HepG2 (cell line): ENCODE measurements around the gene CTDSP2. TPM values are rescaled to one million over a fixed set of nuclear protein-coding genes. Genes with fewer than 3 reads are reported as not detected.

ENCODE experiments used
- ATAC-seq: fragments of 200-7000 bp; cut with Tn5 transposase; 3 replicates; pipeline ENCODE4 v1.9.1; 2020; ENCODE audit warnings: mild to moderate bottlenecking, moderate library complexity
- BruUV-seq: library from RNA; stranded (reverse); fragments of 400-500 nt; replicated peaks from 2 replicates; lab custom pipeline; 2021; lab: Mats Ljungman, UMichigan
- CTCF ChIA-PET: fragments of 300-600 bp; formaldehyde crosslinking; extraction: SDS; loops from one replicate; lab custom pipeline; 2021; ENCODE audit warnings: low total read pairs, inconsistent platforms, low intra/inter-chr PET ratio; lab: Yijun Ruan, JAX
- POLR2A ChIA-PET: fragments of 350-600 bp; sonication (Branson Sonifier 250); formaldehyde crosslinking; loops from one replicate; lab custom pipeline; 2020; ENCODE audit warnings: antibody characterized with exemption, inconsistent platforms; lab: Yijun Ruan, JAX
- DNase-seq: peaks from one replicate; pipeline ENCODE4 v3.0.0-alpha.2; 2015; ENCODE audit warnings: low spot score
- FAIRE-seq: peaks from 3 replicates; lab custom pipeline; 2011; peaks lifted over from hg19 to GRCh38; lab: Jason Lieb, UNC
- H2AFZ ChIP-seq: one replicate; pipeline ENCODE4 v1.6.1; 2011; ENCODE audit warnings: low read length, inconsistent platforms
- H3K27ac ChIP-seq: fragments of 300-600 bp; 3 replicates; pipeline ENCODE4 v1.8.0; 2011; ENCODE audit warnings: mixed run types, mild to moderate bottlenecking, mixed read lengths, low read length, inconsistent platforms; ENCODE audit not compliant: insufficient read depth; ENCODE audit errors: extremely low read length
- H3K27me3 ChIP-seq, 2 experiments: fragments of 200-600 bp in 1 of 2; 2 replicates in 1 of 2; 3 replicates in 1 of 2; pipeline versions ENCODE4 v1.6.0 to v1.8.0; 2011; ENCODE audit warnings: low read length in 2 of 2, mild to moderate bottlenecking in 2 of 2, moderate library complexity in 2 of 2, inconsistent platforms in 1 of 2; ENCODE audit not compliant: insufficient read depth in 2 of 2, control insufficient read depth in 1 of 2
- H3K36me3 ChIP-seq, 2 experiments: fragments of 200-600 bp in 1 of 2; replicated peaks in 1 of 2; 2 replicates in 1 of 2; 3 replicates in 1 of 2; pipeline versions ENCODE4 v1.5.1 to v1.8.0; 2011; ENCODE audit warnings: low read length in 2 of 2, inconsistent platforms in 1 of 2; ENCODE audit not compliant: insufficient read depth in 2 of 2, control insufficient read depth in 1 of 2
- H3K4me1 ChIP-seq: 2 replicates; pipeline ENCODE4 v1.5.1; 2012; ENCODE audit warnings: low read length, inconsistent platforms; ENCODE audit not compliant: insufficient read depth
- H3K4me2 ChIP-seq: 2 replicates; pipeline ENCODE4 v1.6.0; 2011; ENCODE audit warnings: low read depth, low read length, inconsistent platforms
- H3K4me3 ChIP-seq, 3 experiments: fragments of 200-600 bp in 1 of 3; sonication (generic), shearing (Covaris generic) in 1 of 3; replicated peaks in 1 of 3; 2 replicates each; pipeline ENCODE4 v1.5.1; 2011 to 2016; ENCODE audit warnings: low read length in 3 of 3, inconsistent platforms in 2 of 3, low read depth in 2 of 3, mild to moderate bottlenecking in 2 of 3, control low read depth in 1 of 3, mixed read lengths in 1 of 3; ENCODE audit not compliant: insufficient read depth in 1 of 3
- H3K79me2 ChIP-seq: one replicate; pipeline ENCODE4 v1.6.1; 2011; ENCODE audit warnings: low read length, inconsistent platforms; ENCODE audit not compliant: insufficient read depth
- H3K9ac ChIP-seq: 2 replicates; pipeline ENCODE4 v1.6.0; 2011; ENCODE audit warnings: mild to moderate bottlenecking, low read depth, low read length, inconsistent platforms; ENCODE audit not compliant: insufficient read depth
- H3K9me3 ChIP-seq: 2 replicates; pipeline ENCODE4 v1.5.1; 2012; ENCODE audit warnings: mild to moderate bottlenecking, low read length
- H4K20me1 ChIP-seq: 2 replicates; pipeline ENCODE4 v1.6.0; 2011; ENCODE audit warnings: inconsistent platforms, mild to moderate bottlenecking, low read length, moderate library complexity; ENCODE audit not compliant: insufficient read depth
- AFF4 ChIP-seq: sonication (generic); formaldehyde crosslinking; IDR thresholded peaks from 2 replicates; pipeline ENCODE4 v1.4.0; 2020; ENCODE audit warnings: missing genetic modification reagents
- EP300 ChIP-seq, 3 experiments: sonication (generic) in 1 of 3; formaldehyde crosslinking in 1 of 3; IDR thresholded peaks; 2 replicates each; pipeline versions ENCODE4 v1.5.1 to v1.6.1; 2011 to 2020; ENCODE audit warnings: low read depth in 2 of 3, low read length in 2 of 3, borderline replicate concordance in 1 of 3, improper control_type of control experiment in 1 of 3, mild to moderate bottlenecking in 1 of 3, missing genetic modification reagents in 1 of 3, moderate library complexity in 1 of 3
- FOSL1 ChIP-seq: sonication (generic); formaldehyde crosslinking; IDR thresholded peaks from 2 replicates; pipeline ENCODE4 v1.9.0; 2021; ENCODE audit warnings: missing genetic modification reagents, borderline replicate concordance
- HMGA1 ChIP-seq: sonication (generic); formaldehyde crosslinking; conservative IDR thresholded peaks from 2 replicates; pipeline ENCODE4 v1.4.0; 2020; ENCODE audit warnings: missing genetic modification reagents
- SALL1 ChIP-seq: sonication (generic); formaldehyde crosslinking; IDR thresholded peaks from 2 replicates; pipeline ENCODE4 v1.8.0; 2022; ENCODE audit warnings: mild to moderate bottlenecking, missing genetic modification reagents
- ZBTB37 ChIP-seq: sonication (generic); formaldehyde crosslinking; IDR thresholded peaks from 2 replicates; pipeline ENCODE4 v1.4.0; 2020; ENCODE audit warnings: mild to moderate bottlenecking, missing genetic modification reagents
- ZMAT3 ChIP-seq: sonication (generic); formaldehyde crosslinking; conservative IDR thresholded peaks from 2 replicates; pipeline ENCODE4 v1.7.0; 2021; ENCODE audit warnings: missing genetic modification reagents
- ZNF12 ChIP-seq: sonication (generic); formaldehyde crosslinking; IDR thresholded peaks from 2 replicates; pipeline ENCODE4 v1.5.0; 2020; ENCODE audit warnings: missing genetic modification reagents
- ZNF605 ChIP-seq: sonication (generic); formaldehyde crosslinking; IDR thresholded peaks from 2 replicates; pipeline ENCODE4 v1.8.0; 2022; ENCODE audit warnings: mild to moderate bottlenecking, missing genetic modification reagents
- ZNF878 ChIP-seq: sonication (generic); formaldehyde crosslinking; IDR thresholded peaks from 2 replicates; pipeline ENCODE4 v1.8.1; 2023; ENCODE audit warnings: mild to moderate bottlenecking, missing genetic modification reagents, moderate library complexity
- WGBS: methylation state at CpG from one replicate; pipeline ENCODE4 v1.1.6; 2017; ENCODE audit warnings: low lambda C conversion rate; 5-methylcytosine and 5-hydroxymethylcytosine counted together
- in situ Hi-C: cut with HindIII; loops from 2 replicates; pipeline ENCODE4 v1.10.0; 2017; ENCODE audit warnings: low pct_unique_long_range_greater_than_20kb; ENCODE audit not compliant: extremely low pct_ligation_motif_present
- intact Hi-C: fragments of 100-400 bp; cut with micrococcal nuclease; formaldehyde crosslinking; loops from one replicate; pipeline ENCODE4 v1.10.0; 2022; ENCODE audit not compliant: unreplicated experiment
- polyA plus RNA-seq, 8 experiments: library from polyadenylated mRNA; depleted of rRNA in 3 of 8; stranded (reverse) in 7 of 8; unstranded in 1 of 8; fragments of >200 nt; fragmentation: Illumina TruSeq in 4 of 8; extraction: Trizol in 4 of 8; gene quantifications; 2 replicates each; pipeline versions ENCODE4 v1.2.1 to v1.2.3, GENCODE V29; 2011 to 2016; ENCODE audit warnings: low read depth in 4 of 8, missing spikeins in 1 of 8, mixed read lengths in 1 of 8; ENCODE audit not compliant: insufficient read depth in 1 of 8
- total RNA-seq, 5 experiments: library from RNA; depleted of rRNA; stranded (reverse); fragments of >200 nt; fragmentation: Illumina TruSeq; extraction: Trizol; gene quantifications; 2 replicates each; pipeline ENCODE4 v1.2.3, GENCODE V29; 2016; ENCODE audit warnings: low read depth in 1 of 5

The CTDSP2 gene
- total and polyA plus RNA-seq, 2 of the 13 experiments (the other 11 are each of a cell fraction or from before 2014, with no cell fraction given), result 38.1 to 82.5 TPM

- POLR2A ChIA-PET, result no interaction called here
- H2AFZ ChIP-seq, result no peak overlapping the region
- no peaks in the 10 kb centered on the region for H3K9me3 ChIP-seq
- no peak overlapping the region for H3K27ac ChIP-seq
- no peaks in the 10 kb centered on the region for H4K20me1 ChIP-seq
- H3K9ac ChIP-seq, result no peak overlapping the region
- TF ChIP-seq EP300 (IDR thresholded peaks at IDR 0.05; ENCODE audit: low read depth in 2 of 2, low read length in 2 of 2) (no peak), EP300 (CRISPR knock-in tag; IDR thresholded peaks at IDR 0.05; ENCODE audit: borderline replicate concordance) (no peak), HMGA1 (CRISPR knock-in tag) (no peak), ZBTB37 (no peak), ZMAT3 (CRISPR knock-in tag) (no peak), ZNF605 (CRISPR knock-in tag) (no peak), ZNF878 (CRISPR knock-in tag) (no peak), FOSL1 (CRISPR knock-in tag) (no peak), AFF4 (no peak), ZNF12 (CRISPR knock-in tag) (no peak), SALL1 (CRISPR knock-in tag) (no peak)
- no peak for DNase-seq
- no peaks in the 10 kb centered on the region for H3K27me3 ChIP-seq
- no peak for ATAC-seq
- no peak for FAIRE-seq
- in situ Hi-C loops (no loop called here), intact Hi-C loops (no loop called here)
- BruUV-seq, result no TSS peak
- no peak overlapping the region for H3K4me2 ChIP-seq
- 97% methylated on average over 3 of the region's 3 CpGs for WGBS
- H3K36me3 ChIP-seq, result peaks cover 0 to 3% of the 10 kb centered on the region in 2 experiments; a peak in 2 of 5 replicates
- H3K4me3 ChIP-seq, result no peak overlapping the region
- no peaks in the 10 kb centered on the region for H3K79me2 ChIP-seq
- H3K4me1 ChIP-seq, result peaks cover 24% of the 10 kb centered on the region
- CTCF ChIA-PET, result no interaction called here
These were observed 37.1 kb downstream of the CTDSP2 start for GRCh38 chr12:57809425-57809824.
